Measurements from ENCODE around the gene SLC35C1. TPM values are rescaled to one million over a fixed set of nuclear protein-coding genes. Genes with fewer than 3 reads are reported as not detected.

SLC35C1 gene
- total RNA-seq, result 10.1 and 13.0 TPM in 2 replicates

GRCh38 chr11:45804761-45805304 is at the start of gene SLC35C1:
SLC35C1 (plus strand) TSS chr11:45805149; CDS start chr11:45805802, 653 bp downstream.

GRCh38 chr11:45846974-45847910 is 42.3 kb downstream of the SLC35C1 start, which contains the start of gene CRY2:
CRY2 (plus strand) TSS chr11:45847475; CDS start chr11:45847491, 16 bp downstream.

Other genes with a start within 250 kb of the SLC35C1 start
- 48.7 and 90.7 TPM in 2 replicates for gene CHST1, start 139.5 kb upstream of the SLC35C1 start, total RNA-seq
- gene CRY2, start 42.3 kb downstream of the SLC35C1 start, total RNA-seq, result 10.2 and 13.7 TPM in 2 replicates
- gene MAPK8IP1, start 80.5 kb downstream of the SLC35C1 start, total RNA-seq, result 5.9 and 6.6 TPM in 2 replicates
- gene FREY1, start 102.1 kb downstream of the SLC35C1 start, total RNA-seq, result 2.6 and 3.5 TPM in 2 replicates
- gene PEX16, start 112.7 kb downstream of the SLC35C1 start, total RNA-seq, result 26.8 and 35.9 TPM in 2 replicates
- gene LARGE2, start 117.5 kb downstream of the SLC35C1 start, total RNA-seq, result not detected in 2 replicates

All from vein endothelial cell (primary cell).